HG02763 (cell line): ENCODE measurements around the gene PVALB.

Experiments used
- ATAC-seq: cut with Tn5 transposase; IDR thresholded peaks from one replicate; pipeline ENCODE4 v1.9.1; 2021; ENCODE audit warnings: mild to moderate bottlenecking, moderate library complexity; ENCODE audit not compliant: unreplicated experiment

PVALB gene

DNA sequence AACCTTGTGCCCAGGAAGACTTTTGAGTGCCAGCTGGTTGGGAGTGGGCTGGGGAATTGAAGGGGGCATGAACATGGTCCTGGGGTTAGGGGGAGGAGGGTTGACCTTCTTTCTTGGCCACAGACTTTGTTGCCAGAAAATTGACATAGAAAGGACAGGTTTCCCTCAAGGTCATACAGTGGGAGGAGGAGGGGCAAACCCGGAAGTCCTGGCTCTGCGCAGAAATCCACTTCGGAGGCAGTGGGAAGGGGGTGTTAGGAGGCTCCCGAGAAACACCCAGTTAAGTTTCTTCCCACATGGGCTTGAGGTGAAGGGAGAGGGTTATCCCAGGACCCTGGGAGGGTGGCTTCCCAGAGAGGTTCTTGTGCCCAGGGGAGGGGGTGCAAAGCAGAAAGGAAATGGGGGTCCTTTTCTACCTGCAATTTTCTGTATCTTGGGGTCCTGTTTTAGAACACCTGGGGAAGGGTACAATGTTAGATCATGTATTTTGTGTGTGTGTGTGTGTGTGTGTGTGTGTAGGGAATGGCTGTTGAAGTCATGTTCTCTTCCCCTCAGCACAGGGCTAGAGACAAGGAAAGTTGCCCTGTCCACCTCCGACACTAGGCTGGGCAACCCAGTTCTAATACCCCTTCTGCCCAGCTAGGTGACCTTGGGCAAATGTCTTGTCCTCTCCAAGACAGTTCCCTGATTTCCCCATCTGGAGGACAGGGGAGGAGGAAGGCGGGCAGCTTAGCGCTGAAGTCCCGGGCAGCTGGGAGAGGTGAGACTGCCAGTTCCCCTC is 1.1 kb downstream of the PVALB start:
- no peak for ATAC-seq

DNA sequence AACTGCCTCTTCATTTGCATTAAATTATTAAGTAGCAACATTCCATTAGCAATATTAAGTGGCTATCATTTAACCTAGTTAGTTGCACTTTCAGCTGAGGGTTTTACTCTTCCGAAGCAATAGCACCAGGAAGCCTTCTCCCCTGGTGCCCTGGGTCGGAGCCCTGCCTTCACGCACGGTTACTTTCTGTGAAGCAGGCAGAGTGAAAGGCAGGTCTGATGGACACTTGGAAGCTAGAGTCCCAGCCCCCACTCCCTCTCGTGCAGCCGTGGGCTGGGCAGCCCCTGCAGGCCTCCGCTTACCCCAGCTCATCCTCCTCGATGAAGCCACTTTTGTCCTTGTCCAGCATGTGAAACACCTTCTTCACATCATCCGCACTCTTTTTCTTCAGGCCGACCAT is 2.0 kb downstream of the PVALB start:
- no peak for ATAC-seq

DNA sequence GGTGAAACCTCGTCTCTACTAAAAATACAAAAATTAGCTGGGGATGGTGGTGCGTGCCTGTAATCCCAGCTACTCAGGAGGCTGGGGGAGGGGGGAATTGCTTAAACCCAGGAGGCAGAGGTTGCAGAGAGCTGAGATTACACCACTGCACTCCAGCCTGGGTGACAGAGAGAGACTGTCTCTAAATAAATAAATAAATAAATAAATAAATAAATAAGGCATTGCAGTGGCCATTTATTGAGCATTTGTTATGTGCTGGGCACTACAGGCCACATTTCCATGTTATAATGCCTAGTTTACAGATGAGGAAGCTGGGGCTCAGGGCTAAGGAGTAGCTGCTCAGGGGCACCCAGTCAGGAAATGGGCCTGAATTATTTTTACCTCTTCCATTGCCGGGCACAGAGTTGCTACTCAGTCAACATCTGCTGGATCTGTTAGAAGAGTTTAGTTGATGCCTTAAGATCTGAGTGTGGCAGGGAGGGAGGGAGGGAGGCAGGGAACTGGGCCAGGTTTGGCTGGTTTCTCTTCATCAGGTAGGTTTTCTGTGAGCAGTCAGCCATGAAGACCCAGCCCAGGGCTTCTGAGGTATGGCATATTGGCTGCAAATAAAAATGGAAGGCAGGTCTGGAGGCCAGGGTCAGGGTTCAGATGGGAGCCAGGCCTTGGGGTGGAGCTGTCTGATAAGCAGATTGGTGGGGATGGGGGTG is 5.6 kb downstream of the PVALB start:
- no peak for ATAC-seq

DNA sequence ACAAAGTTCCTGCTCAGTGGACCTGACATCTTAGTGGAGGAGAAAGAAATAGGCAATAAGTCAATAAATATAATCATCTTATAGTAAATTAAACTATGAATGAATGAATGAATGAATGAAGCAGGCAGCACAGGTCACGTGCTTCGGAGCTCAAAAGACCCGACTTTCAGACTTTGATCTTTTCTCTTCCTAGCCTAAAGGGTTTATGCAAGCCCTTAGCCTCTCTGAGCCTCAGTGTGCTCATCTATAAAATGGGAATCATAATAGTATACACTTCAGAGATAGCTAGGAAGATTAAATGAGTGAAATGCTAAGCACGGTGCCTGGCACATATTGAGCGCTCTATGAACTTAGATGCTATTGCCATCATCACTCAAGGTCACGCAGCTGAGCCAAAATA is 7.5 kb downstream of the PVALB start:
- no peak for ATAC-seq

DNA sequence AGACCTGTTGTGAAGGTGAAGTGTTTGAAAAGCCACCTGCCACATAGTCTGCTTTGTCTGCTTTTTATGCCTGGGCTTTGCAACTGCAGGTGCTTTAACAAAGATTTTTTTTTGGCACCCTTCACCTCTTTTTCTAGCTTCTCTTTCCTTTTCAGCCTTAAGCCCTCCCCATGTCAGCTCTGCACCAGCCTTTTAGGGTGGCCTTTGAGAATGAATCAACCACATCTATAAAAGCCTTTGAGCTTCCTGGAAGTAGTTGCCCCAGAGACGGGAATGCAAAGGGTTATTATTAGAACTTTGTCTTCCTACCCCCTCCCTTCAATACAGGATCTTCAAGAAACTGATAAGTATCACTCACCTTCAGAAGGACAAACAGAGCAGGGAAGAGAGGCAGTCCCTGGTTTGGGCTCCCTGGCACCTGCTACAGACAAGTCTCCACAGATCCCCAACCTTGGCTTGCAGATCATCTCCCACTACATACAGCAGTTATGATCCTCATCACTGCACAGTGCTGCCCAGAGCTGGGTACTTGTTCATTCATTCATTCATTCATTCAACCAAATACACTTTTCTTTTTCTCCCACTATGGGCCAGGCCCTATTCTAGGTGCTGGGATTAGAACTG is 8.0 kb downstream of the PVALB start:
- no peak for ATAC-seq

DNA sequence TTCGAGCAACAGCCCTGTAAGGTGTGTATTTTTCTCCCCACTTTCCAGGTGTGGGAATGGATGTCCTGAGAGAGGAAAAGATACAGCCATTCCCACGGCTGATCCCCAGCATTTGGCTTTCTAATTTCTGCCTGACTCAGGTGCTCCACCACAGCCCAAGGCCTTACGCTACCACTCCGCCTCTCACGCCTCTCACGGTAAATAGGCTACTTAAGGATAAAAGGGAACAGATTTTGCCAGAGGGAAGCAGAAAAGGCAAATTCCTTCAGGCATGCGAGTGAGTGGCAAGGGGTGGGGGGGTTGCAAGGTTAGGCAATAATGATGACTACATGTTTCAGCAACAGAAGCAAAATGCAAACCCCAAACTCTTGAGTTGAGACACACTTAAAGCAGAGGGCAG is 9.2 kb downstream of the PVALB start:
- ATAC-seq = no peak

DNA sequence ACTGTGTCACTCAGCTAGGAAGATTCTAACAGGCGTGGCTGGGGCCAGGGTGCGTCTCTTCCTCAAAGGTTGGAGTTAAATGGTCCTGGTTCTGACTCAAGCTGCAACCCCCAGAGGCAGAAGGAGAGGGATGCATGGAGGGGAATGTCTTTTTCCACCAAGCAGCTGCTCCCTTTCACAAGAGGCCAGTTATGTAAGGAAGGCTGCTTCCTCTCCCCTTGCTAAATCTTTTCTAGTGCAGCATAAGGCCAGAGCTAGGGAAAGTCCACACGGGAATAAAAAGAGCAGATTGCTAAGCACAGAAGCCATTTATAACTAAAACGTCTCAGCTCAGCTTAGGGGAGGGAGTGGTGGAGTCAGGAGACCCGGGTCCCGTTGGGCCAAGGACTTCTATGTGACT is 10.0 kb downstream of the PVALB start:
- ATAC-seq = no peak

DNA sequence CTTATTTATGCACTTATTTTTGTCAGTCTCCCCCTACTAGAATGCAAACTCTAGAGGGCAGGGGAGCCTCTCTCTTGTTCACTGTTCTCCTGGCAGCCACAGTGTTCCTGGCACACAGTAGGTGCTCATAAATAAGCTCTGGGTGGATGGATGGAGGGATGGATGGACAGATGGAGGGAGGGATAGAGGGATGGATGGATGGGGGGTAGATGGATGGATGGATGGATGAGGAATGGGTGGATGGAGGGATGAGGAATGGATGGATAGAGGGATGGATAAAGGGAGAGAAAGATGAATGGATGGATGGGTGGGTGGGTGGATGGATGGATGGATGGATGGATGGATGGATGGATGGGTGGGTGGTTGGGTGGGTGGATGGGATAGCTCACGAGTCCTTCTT is 13.5 kb downstream of the PVALB start:
- no peak for ATAC-seq

DNA sequence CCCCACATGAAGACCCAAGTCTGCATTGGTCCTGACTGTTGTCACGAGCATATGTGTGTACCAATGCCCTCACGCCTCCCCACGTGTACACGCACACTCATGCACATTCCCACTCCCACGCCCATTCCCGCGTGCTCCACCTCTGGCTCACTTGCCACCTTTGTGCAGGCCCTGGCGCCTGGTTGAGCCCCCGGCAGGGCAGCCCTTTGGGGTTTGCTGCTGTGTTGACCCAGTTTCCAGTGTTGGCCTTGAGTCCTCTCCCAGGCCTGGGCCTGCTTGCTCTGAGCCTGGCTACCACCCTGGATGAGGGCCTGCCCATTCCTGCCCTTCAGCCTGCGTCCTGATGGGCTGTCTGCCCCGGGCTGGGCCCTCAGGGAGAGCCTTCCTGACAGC is 18.2 kb downstream of the PVALB start:
- no peak for ATAC-seq

DNA sequence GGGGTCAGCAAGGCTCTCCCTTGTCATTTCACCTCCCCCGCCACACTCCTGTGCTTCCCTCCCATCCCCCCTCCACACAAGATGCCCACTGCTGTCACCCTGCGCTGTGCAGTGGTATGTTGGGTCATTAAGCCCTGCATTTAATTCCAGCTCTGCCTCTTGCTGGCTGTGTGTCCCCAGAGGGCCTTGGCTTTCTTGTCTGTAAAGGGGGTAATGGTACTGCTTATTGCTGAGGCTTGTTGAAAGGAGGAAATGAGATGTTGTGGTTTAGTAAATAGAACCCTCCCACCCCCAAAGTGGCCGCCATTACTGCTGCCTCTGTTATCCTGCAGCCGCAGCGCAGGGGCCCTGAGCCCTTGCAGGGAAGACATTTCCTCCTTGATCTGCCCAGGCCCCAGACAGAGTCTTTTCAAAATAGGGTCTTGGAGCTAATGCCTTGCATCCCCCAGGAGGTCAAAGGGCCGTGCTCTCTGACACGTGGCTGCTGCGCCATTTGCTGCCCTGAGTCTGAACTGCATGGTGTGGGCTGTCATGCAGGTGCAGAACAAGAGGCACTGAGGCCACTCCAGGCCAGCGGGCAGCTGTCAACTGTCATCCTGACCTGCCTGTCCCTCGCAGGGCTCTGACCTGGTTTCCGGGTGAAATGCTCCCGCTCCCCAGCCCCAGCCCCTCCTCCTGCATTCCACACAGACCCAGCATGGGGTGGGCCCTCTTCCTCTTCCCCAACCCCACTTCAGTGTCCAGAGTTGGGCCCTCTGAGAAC is 18.7 kb downstream of the PVALB start:
- no peak for ATAC-seq

DNA sequence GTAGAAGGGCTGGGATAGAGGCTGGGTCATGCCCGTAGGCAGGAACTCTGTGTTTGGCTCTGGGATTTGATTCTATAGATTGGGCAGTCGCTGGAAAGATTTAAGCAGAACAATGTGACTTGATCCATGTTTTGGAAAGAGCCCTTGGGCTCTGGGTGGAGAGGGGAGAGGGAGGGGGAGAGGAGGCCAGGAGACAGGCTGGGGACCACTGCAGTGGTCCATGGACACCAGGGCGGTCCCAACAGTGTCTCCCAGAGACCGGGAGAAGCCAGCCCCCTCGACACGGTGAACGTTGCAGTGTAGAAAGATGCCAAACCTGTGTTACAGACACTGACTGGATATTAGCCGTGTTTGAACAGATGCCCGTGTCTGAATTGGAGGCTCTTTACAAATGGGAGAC is 19.5 kb downstream of the PVALB start:
- ATAC-seq = no peak

DNA sequence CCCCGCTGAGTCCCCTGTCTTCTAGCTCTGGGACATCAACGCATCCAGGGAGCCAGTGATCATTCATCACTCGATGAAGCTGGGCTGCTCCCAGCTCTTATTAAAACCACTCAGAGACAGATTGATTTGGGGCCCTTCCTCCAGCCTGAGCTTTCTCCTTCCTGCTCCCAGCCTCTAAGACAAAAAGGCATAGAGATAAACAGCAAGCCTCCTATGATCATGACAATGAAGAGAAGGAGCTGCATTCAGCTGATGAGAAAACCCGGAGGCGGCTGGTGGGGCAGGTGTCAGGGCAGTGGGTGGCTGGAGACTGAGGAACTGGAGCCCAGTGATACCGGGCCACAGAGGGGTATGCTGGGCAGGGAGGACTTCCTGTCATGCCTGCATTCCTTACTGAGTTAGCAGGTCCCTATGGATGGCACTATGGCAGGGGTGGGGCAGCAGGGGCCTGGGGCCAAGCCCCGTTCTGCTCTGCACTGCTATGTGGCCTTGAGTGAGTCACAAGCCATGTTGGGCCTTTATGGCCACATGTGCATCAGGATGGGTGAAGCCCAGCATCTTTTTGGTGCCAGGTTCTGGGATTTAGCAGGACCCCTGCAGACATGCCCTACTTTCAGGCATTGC is 20.2 kb downstream of the PVALB start:
- no peak for ATAC-seq

DNA sequence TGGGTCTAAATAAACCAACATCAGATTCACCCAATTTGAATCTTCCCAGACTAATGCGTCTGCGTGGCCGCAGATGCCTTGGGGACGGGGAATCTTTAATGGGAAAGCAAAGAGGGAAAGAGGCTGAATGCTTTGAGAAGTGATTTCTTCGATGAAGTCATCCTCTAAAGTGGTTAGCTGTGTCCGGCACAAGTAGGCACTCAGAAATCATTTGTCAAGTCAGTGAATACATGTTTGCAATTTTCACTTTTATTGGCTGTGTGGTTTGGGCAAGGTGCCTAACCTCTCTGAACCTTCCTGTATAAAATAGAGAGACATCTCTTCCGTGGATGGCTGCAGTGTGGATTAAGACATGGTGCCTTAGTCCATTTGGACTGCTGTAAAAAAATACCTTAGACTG is 21.2 kb downstream of the PVALB start:
- no peak for ATAC-seq

DNA sequence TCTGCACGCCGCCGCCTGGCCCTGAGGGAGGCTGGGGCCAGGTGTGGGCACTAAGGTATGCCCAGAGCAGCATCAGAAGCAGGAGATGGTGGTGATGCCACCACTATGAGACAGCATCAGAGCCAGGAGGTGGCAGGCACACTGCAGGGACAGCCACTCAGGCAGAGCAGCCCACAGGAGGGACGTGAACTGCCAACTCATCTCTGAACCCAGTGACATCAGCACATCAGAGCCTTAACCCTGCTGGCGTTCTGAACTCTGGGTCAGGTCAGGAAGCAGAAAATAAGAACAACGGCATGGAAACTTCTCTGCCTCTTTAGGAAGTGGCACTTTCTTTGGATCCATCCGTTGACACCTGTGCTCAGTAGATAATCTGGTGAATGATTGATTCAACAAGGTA is 26.2 kb downstream of the PVALB start:
- ATAC-seq = no peak

DNA sequence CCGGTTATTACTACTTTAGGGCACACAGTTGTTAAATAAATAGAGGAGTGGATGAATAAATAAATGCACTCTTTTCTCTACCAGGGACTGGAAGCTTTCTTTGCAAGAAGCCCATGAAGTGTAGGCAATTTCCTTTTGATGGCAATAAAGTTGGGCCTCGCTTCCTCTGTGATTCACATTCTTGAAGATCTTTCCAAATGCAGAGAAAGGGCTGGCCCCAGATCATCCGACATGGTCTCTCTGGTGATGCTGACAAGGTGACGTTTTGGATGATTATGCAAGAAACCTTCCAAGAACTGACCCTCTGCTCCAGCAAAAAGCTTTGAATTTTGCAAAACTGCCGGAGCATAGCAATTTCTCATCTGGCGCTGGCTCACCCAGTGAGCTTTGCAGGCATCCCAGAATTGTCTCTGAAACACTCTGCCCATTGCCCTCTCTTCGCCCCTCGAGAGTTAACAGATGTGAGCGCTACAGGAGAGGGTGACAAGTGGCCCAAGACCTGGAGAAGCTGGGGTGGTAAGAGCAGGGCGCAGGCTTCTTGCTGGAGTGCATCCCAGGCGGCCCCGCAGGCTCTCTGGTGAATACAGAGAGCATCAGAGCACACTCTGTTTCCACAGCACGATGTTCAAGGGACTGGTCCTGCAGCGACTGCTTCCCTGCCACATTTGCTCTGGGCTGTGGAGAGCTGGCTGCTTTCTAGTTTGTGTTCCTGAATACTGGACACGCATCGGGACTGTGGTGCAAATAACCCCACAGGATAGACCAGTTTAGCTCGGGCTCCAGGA is 29.4 kb downstream of the PVALB start:
- ATAC-seq = no peak

DNA sequence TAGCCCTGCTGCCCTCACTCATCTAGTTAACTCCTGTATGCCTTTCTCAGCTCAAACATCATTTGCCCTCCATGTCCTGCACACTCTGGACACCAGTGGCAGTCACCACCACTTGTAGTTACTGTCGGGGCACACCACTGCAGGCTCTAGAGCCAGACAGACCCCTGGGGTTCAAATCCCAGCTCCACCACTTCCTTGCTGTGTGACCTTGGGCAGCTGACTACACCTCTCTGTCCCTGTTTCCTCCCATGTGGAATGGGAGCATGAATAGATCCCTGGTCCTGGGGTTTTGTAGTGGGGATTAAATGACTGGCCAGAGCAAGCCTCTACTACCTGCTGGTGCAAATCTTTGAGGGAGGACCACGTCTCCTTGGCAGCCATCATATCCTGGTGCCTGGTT is 33.1 kb downstream of the PVALB start:
- no peak for ATAC-seq

DNA sequence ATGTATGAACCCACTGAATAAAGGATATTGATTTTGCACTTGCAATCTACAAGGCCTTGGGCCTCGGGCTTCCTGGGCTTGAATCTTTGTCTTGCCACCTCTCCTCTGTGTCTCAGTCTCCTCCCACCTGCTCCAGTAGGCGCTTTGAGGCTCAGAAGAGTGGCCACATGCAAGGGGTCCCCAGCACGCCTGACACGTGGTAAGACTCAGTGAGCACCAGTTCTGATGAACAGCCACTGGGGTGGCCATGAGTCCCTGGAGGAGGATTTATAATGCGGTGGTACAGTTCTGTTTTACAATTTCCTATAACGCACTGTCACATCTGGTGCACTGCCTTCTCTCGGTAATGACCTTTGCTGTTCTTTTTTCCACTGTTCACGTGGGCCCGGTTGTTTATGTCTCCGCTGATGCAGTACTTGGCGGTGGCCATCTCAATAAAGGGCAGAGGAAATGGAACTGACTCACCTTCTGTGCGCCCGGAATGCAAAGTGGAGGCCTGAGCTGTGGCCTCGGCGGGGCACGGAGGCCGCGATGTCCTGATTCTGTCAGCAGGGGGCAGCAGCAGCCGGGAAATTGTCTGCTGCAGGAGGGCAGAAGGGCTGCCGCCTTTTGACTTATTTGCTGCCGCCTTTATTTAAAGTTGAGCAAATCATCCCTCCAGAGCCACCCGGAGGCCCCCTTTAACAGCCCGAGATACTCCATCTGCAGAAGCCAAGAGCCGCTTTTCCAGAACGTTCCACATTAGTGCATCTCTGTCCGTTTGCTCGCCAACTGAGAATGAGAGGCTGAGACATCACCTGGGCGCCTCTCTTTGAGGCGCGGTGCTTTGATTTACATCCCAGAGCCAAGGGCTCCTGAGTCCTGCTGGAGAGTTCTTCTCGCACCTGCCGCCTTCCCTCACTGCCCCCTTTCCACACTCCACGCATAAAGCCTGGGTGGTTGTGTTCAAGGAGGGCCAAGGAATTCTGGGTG is 34.9 kb downstream of the PVALB start:
- peak; percentile 76 for ATAC-seq

DNA sequence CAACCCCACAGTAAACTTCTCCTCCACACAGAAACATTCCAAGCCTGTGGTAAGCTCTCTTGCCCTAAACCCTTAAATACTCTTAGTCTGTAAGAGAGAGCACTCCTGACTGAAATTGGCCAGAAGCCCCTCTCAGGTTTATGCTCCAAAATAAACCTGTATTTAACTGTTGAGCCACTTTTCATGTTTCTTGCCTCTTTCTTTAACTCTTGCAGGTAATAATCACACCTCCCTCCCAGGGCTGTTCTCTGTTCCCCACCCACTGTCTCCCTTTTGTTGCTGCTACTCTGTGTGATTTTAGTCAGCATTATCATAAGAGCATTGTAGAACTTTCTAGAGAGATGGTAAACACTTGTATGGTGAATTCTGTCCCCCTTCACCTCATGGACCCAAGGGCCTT is 38.8 kb downstream of the PVALB start:
- no peak for ATAC-seq

DNA sequence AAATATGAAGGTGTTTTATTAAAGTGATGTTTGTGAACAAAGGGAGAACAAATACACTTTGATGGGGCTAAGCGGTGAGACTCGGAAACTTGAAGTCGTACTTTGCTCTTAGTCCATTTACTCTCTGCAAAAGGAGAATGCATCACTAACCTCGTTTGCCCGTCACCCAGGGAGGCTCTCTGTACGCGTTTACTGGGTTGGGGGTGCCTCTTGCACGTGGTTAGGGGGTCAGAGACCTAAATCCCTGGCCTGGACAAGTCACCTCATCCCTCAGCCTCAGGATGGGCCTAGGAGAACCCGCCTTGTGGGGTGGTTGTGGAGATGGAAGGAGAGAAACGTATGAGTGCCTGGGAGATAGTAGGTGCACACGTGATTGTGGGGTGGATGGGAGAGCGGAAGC is 40.1 kb downstream of the PVALB start:
- ATAC-seq = no peak
